Measurements from ENCODE around the gene CERKL. TPM values are rescaled to one million over a fixed set of nuclear protein-coding genes. Genes with fewer than 3 reads are reported as not detected.

The CERKL gene
- total and polyA plus RNA-seq, 9 of the 15 experiments (the other 6 are each of a cell fraction or from before 2014, with no cell fraction given) = 0.04 to 0.08 TPM; not detected in 7

GRCh38 chr2:181682026-181682789, 25.3 kb upstream of the CERKL start:
- CTCF ChIA-PET (ENCODE audit: low intra/inter-chr PET ratio) = no interaction called here
- intact Hi-C loops (cut with micrococcal nuclease) (no loop called here), in situ Hi-C loops (cut with MboI) (no loop called here)
- ATAC-seq (no peak), DNase-seq (ENCODE audit: extremely low read depth in 1 of 4, low spot score in 3 of 4) (no peak), FAIRE-seq (no peak)
- no peak overlapping the region for H3K4me2 ChIP-seq (ENCODE audit: insufficient read depth, low read length)
- no peak overlapping the region for H3K9ac ChIP-seq (ENCODE audit: insufficient read depth in 1 of 2, low read depth in 2 of 2, low read length in 2 of 2)
- 1% methylated on average over 24 of the region's 24 CpGs for WGBS (ENCODE audit: insufficient coverage, low coverage, missing lambda C conversion rate)
- no peaks in the 10 kb centered on the region for H3K36me3 ChIP-seq (ENCODE audit: control insufficient read depth, insufficient read depth, low read length)
- H3K9me1 ChIP-seq (ENCODE audit: control insufficient read depth, insufficient read depth, low read length) = no peaks in the 10 kb centered on the region
- H3K4me3 ChIP-seq = no peak overlapping the region
- no peaks in the 10 kb centered on the region for H3K79me2 ChIP-seq (ENCODE audit: control insufficient read depth, insufficient read depth, low read length)
- H3K27me3 ChIP-seq (ENCODE audit: control insufficient read depth in 2 of 2, insufficient read depth in 2 of 2, low read length in 2 of 2) = peaks cover 29 to 57% of the 10 kb centered on the region in 2 experiments; a peak in 4 of 5 replicates
- H2AFZ ChIP-seq (ENCODE audit: low read depth, low read length) = no peak overlapping the region
- H4K20me1 ChIP-seq (replicated peaks; ENCODE audit: control insufficient read depth, insufficient read depth, low read length) = no peaks in the 10 kb centered on the region
- no TSS peak for BruUV-seq (replicated peaks)
- POLR2A ChIA-PET = no interaction called here
- no peaks in the 10 kb centered on the region for H3K9me3 ChIP-seq (replicated peaks; ENCODE audit: control insufficient read depth, insufficient read depth, low read depth, low read length)
- peaks cover 0 to 5% of the 10 kb centered on the region in 2 experiments; a peak in 1 of 5 replicates for H3K4me1 ChIP-seq (replicated peaks in 1 of 2; ENCODE audit: control insufficient read depth in 2 of 2, insufficient read depth in 2 of 2, low read length in 2 of 2)
- H3K27ac ChIP-seq (ENCODE audit: extremely low read depth, low read depth, low read length) = no peak overlapping the region
- no peak for TF ChIP-seq KAT7 (CRISPR knock-in tag; IDR thresholded peaks at IDR 0.05; ENCODE audit: borderline replicate concordance)
- no peak for TF ChIP-seq NCOA2 (IDR thresholded peaks at IDR 0.05; ENCODE audit: partially characterized antibody in 2 of 2)
- no peak for TF ChIP-seq FOS (IDR thresholded peaks at IDR 0.05; ENCODE audit: extremely low read depth, insufficient read length)
- TF ChIP-seq HINFP (tag; conservative IDR thresholded peaks at IDR 0.05; ENCODE audit: low read depth) = no peak
- TF ChIP-seq POLR2B (IDR thresholded peaks at IDR 0.05; ENCODE audit: low read depth, partially characterized antibody) = no peak
- TF ChIP-seq YBX1 (IDR thresholded peaks at IDR 0.05) = no peak
- no peak for TF ChIP-seq HEY1 (CRISPR knock-in tag; IDR thresholded peaks at IDR 0.05; ENCODE audit: borderline replicate concordance)
- TF ChIP-seq MAX (CRISPR knock-in tag; IDR thresholded peaks at IDR 0.05) = no peak
- TF ChIP-seq ZBTB5 (IDR thresholded peaks at IDR 0.05) = no peak
- no peak for TF ChIP-seq ATF7 (IDR thresholded peaks at IDR 0.05)
- TF ChIP-seq GTF2F1 (IDR thresholded peaks at IDR 0.05; ENCODE audit: low read depth, low read length) = no peak
- TF ChIP-seq BMI1 (IDR thresholded peaks at IDR 0.05; ENCODE audit: low read length) = no peak
- no peak for TF ChIP-seq ZNF586 (CRISPR knock-in tag; conservative IDR thresholded peaks at IDR 0.05)
- no peak for TF ChIP-seq POLR2G (IDR thresholded peaks at IDR 0.05; ENCODE audit: low read depth, low read length)
- no peak for TF ChIP-seq KLF16 (IDR thresholded peaks at IDR 0.05)
- no peak for TF ChIP-seq TEAD4 (IDR thresholded peaks at IDR 0.05; ENCODE audit: low read length)
- TF ChIP-seq TEAD4 (CRISPR knock-in tag; IDR thresholded peaks at IDR 0.05; ENCODE audit: borderline replicate concordance) = no peak
- TF ChIP-seq SRSF7 (optimal IDR thresholded peaks at IDR 0.05; ENCODE audit: low read depth, low read length) = no peak
- no peak for TF ChIP-seq ZBTB26 (CRISPR knock-in tag; IDR thresholded peaks at IDR 0.05)

Data from K562 (cell line).